ENCODE results near the gene HAVCR1.

DNA sequence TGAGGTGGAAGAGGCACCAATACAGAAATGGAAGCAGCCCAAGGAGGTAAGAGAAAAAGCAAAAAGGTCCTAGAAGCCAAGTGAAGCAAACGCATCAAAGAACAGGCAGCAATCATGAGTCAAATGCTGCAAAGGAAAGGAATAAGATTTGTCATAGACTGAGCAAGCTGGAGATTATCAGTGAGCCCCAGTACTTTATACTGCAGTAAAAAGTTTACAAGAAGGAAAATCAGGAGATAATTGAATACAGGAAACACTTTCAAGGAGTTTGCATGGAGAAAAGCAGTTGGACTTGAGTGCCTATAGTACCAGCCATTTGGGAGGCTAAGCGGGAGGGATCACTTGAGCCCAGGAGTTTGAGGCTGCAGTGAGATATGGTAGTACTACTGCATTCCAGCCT, 7.2 kb upstream of the HAVCR1 start:
- TF ChIP-seq, protein P1, sequence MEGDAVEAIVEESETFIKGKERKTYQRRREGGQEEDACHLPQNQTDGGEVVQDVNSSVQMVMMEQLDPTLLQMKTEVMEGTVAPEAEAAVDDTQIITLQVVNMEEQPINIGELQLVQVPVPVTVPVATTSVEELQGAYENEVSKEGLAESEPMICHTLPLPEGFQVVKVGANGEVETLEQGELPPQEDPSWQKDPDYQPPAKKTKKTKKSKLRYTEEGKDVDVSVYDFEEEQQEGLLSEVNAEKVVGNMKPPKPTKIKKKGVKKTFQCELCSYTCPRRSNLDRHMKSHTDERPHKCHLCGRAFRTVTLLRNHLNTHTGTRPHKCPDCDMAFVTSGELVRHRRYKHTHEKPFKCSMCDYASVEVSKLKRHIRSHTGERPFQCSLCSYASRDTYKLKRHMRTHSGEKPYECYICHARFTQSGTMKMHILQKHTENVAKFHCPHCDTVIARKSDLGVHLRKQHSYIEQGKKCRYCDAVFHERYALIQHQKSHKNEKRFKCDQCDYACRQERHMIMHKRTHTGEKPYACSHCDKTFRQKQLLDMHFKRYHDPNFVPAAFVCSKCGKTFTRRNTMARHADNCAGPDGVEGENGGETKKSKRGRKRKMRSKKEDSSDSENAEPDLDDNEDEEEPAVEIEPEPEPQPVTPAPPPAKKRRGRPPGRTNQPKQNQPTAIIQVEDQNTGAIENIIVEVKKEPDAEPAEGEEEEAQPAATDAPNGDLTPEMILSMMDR (conservative IDR thresholded peaks at IDR 0.05; ENCODE audit: low read depth, low read length), result no peak
- TF ChIP-seq EZH2 (IDR thresholded peaks at IDR 0.05; ENCODE audit: borderline replicate concordance, low read depth, low read length, poor library complexity, severe bottlenecking), result no peak

Data from A673 (cell line).